ENCODE data around the gene SNX22.

The SNX22 gene

DNA sequence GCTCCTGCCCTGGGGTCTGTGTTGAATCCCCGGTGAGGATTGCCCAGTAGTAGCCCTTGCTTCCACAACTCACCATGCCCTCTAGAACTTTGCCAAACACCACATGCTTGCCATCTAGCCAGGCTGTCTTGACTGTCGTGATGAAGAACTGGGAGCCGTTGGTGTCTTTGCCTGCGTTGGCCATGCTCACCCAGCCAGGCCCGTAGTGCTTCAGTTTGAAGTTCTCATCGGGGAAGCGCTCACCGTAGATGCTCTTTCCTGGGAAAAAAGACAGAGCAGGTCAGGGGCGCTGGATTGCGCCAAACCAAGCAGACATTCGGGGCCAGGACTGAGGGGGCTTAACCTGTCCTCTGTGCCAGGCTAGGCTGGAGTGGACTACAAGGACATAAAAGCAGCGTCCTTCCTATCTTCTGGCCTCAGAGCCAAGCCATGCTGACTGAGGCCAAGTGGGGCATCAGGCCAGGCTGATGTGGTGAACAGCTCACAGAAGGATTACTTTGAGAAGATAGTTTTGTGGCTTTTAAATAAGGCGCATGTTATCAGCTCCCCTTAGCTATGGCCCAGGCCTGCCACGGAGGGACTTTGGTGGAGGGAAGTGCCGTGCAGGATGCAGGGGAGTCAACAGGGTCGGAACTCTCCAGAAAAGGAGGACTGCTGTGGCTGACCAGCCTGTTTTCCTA is 5.3 kb downstream of the SNX22 start:
- no peak for DNase-seq (ENCODE audit: low spot score)

DNA sequence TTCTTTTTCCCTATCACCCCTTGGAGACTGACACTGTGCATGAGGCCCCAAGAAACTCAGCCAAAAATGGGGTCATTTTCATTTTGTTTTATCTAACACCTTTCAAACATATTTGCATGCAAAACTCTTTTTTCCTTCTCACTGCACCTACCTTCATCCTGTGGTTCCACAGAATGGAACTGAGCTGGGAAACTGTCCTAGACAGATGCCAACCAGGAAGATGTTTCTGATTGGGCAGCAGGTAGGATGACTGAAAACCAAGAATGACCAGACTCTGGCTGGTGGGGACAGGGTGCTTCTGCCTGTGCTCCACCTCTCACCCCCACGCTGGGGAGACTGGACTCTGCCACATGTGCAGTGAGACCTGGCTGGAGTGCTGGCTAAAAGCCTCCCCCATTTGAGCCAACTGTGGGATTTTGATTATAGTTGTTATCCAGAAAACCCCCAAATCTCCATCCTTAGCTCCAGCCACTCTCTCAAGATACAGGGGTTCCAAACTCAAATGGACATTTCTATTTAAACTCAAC is 6.1 kb downstream of the SNX22 start:
- no peak for DNase-seq (ENCODE audit: low spot score)

DNA sequence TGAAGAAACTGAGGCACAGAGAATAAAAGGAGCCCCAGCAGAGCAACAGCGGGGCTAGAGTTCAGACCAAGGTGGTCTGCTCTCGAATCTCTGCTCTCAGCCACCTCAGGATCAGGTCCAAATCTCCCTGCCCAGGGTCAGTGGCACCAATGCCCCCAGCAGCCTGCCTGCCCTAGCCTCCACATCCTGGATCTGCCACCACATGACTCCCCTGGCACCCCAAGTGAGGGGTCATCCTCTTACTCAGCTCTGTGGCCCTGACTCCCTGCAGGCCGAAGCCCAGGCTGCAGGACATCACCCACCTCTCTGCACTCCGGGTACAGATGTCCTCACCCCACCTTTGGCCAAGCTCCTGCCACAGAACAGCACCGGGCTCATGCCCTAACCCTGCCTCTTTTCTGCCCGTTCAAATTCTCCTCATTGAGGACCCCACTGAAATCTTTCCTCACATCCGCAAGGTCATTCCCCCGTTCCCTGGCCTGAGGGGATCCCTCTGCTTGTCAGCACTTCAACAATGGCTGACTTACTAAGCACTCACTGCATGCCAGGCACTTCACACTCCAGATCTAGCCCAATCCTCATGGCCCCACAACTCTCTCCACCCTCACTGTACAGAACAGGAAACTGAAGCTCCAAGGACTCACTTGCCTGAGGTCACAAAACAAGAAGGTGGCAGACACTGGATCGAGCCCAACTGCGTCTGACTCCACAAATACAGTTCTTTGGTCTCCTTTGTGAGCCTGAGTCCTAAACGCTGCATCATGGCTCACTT is 7.0 kb downstream of the SNX22 start:
- no peak for DNase-seq (ENCODE audit: low spot score)

DNA sequence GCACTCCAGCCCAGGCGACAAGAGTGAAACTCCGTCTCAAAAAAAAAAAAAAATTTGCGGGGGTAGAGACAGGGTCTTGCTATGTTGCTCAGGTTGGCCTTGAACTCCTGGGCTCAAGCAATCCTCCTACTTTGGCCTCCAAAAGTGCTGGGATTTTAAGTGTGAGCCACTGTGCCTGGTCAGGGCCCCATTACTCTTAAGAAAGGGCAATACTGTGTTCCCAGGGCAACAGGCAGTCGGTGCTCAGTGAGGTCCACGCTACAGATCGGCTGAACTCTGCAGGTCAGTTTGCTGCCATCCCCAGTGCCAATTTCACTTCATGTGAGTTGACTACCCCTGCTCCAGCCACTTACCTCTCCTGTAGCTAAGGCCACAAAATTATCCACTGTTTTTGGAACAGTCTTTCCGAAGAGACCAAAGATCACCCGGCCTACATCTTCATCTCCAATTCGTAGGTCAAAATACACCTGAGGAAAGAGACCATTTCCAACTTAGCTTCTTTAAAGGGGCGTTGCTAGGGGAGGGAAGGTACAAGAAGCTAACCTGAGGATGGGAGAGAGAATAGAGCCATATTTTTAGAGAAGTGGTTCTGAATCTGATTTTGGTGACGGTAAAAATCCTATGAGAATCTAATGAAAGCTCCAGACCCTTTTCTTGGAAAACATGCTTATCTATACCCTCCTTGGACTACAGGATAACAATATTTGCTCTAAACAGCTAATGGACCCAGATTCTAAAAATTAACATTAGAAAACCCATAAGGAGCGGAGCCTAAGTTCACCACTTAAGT is 10.4 kb downstream of the SNX22 start:
- DNase-seq (ENCODE audit: low spot score) = no peak

DNA sequence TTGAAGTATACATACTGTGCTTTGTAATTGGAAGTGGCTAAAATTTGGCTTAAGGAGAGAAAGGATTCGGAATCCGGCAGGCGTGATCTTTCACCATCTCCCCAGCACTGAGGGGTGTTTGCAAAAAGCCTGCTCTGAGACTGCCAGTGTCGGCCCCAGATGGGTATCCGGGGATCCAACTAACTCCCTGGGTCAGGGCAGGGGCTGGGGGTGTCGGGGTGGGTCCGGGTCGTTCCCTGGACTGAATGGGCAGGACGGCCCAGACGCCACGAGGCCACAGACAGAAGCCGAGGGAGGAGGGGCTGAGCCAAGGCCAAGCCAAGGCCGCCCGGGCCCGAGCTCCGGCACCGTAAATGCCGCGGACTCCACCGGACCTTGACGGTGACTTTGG is 10.9 kb downstream of the SNX22 start:
- DNase-seq (ENCODE audit: low spot score) = peak; percentile 22

DNA sequence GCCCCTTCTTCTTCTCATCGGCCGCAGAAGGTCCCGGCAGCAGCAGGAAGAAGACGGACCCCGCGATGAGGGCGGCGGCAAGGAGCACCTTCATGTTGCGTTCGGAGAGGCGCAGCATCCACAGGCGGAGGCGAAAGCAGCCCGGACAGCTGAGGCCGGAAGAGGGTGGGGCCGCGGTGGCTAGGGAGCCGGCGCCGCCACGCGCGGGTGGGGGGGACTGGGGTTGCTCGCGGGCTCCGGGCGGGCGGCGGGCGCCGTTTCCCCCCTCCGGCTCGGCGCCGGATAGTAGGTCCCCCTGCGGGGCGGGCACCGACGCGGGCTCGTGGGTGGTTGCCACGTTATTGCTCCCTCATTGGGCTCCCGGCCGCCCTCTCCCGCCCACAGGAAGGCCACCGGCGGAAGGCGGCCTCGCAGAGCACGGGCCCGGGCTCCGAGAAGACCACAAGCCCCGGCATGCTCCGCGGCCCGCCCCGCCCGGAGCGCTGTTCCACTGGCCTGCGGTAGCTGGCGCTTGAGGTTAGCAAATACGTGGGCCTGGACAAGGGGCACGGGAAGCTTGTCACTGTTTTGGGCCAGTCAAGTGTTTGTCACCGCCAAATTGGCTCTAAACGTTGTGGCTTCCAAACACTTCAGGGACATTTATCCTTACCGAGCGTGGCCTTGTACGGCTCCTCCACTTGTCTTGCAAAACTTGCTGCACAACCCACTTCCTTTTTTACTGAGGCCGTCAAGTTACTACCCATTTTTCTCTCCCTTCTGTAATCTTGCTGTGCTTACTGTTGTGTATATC is 11.5 kb downstream of the SNX22 start, which contains the start of gene PPIB:
PPIB (minus strand) TSS at position 154 of the 790 bp plus-strand sequence; CDS start at position 118, 36 bp downstream.
- peak; percentile 97 for DNase-seq (ENCODE audit: low spot score)

DNA sequence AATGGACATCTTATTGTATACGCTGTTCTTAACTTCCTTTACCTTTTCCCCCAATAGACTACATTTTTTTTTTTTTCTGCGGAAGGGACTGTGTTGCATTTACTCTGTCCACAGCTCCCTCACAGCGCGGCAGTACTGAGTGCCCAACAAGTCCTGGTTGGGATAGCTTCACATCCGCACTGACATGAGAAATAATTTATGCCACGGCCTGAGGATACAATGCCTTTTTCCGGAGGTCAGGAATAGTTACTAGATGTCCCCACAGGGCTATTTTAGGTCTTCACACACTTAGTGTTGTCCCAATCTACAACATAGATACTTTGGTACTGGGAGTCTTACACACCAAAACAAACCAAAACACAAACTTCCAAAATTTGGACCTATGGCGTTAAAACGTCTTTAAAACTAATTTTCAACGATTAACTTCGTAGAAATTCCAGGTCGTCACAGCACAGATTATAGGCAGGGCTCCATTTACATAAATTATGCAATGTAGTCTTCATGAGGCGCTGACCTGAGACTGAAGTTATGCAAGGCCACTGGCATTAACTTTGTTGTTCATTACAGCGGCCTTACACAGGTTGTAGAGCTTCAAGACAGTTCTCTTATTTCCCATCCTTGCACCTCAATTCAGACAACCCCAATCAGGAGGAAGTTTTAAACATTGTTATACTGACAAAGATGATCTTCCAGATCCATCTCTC is 12.3 kb downstream of the SNX22 start:
- DNase-seq (ENCODE audit: low spot score) = no peak

DNA sequence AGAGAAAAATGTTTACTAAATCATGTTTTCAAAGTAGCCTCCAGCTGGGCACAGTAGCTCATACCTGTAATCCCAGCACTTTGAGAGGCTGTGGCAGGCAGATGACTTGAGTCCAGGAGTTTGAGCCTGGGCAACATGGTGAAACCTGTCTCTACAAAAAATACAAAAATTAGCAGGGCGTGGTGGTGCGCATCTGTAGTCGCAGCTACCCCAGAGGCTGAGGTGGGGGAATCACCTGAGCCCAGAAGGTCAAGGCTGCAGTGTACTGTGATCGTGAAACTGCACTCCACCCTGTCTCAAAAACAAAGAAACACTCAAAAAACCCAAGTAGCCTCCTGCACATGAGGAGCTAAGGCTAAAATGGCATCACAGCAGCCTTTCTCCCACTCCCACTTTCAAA is 12.9 kb downstream of the SNX22 start:
- no peak for DNase-seq (ENCODE audit: low spot score)

DNA sequence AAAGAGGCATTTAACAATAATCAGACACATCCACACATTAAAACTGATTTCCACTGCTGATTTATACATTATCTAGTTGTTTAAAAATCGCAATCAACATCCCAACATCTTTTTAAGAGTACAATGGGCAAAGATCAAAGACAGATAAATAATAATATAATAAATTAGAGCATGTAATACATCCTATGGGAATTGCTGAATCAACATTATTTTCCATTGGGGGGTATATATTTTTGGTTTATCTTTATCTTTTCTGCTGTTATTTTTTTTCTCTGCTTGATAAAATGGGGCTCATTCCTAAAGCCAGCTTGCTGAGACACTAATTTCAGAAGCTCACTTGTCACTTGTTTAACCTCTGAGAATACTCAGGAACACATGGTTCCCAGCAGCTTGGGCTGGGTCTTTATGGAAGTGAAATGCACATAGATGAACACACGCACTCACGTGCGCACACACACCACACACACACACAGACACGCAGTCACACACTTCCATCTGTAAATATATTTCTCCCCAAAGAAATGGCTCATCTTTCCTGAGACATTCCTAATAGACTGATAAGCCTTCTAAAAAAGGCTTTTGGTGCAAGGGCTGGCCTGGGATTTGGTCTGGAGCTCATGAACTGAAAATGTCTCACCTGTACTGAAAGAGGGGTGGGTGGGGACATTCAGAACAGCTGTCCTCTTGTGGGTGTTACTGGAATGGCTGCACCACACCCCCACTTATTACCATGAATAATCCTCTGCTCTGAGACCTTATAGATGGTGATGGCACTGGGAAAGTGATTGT is 14.8 kb downstream of the SNX22 start:
- DNase-seq (ENCODE audit: low spot score) = no peak

DNA sequence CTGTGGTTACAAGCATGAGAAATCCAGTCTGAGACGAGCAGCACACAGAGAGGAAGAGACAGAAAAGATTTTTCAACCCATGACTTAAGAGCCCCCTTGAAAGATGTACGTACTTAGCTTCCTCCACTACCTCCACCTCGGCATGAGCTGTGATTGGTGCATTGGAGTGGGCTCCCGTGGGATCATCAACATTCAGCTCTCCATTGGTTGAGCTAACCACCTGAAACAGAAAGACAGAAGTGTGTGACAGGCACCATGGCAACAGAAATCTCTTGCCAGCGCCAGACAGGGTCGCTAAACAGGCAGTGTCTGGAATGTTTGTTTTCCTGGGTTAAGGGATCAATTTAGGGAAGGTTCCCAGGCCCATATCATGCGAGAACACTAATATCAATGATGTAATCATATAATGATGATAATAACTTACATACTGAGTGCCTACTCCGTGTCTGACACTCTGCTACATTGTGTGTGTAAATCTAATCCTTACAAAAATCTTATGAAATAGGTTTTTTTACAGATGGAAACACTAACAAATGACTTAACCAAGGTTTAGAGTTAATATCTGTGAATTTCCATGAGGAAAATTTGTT is 28.8 kb downstream of the SNX22 start:
- no peak for DNase-seq (ENCODE audit: low spot score)

DNA sequence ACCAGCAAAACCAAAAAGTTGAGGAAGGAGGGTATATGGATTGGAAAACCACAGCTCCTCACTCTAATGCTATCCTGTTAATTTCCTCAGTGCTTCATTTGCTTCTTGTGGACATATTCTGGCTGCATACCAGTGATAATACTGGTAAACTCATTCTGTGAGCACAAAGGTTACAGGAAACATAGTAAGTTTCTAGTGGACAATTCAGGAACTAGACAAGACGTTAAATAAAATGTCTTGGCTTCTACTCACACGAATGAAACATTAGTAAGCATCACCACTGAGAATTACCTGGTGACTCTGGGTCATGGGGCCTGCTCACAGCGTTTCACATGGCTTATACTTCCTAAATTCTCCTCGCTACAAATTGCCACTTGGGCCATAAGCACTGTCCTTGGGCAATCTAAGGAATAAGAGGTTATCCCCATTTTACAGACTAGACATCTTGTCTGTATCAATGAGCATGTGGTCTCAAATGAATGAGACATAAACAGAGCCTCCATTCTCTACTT is 31.4 kb downstream of the SNX22 start:
- DNase-seq (ENCODE audit: low spot score) = no peak

DNA sequence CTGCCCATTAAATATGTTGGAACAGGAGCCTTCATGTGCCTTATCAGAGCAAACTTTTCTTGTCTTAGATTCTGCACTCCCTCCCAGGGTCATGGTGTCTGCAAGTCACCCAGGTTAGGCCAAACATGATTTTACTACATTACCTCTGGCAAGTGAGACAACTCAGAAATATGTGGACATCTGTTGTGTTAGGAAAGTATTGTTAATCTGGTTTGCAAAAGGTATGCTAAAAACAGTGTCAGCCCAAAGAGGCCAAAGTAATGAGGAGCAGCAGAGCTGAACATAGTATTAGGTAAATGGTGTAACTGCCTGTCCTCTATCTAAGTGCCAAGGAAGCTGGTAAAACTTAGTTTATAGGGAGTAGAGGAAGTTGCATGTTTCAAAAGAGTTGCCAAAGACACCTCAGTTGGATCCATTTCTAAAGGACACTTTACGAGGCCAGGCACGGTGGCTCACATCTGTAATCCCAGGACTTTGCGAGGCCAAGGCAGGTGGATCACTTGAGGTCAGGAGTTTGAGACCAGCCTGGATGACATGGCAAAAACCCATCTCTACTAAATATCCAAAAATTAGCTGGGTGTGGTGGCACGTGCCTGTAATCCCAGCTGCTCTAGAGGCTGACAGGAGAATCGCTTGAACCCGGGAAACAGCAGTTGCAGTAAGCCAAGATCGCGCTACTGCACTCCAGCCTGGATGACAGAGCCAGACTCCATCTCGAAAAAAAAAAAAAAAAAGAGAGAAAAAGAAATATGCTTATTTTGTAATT is 33.8 kb downstream of the SNX22 start:
- DNase-seq (ENCODE audit: low spot score) = no peak

DNA sequence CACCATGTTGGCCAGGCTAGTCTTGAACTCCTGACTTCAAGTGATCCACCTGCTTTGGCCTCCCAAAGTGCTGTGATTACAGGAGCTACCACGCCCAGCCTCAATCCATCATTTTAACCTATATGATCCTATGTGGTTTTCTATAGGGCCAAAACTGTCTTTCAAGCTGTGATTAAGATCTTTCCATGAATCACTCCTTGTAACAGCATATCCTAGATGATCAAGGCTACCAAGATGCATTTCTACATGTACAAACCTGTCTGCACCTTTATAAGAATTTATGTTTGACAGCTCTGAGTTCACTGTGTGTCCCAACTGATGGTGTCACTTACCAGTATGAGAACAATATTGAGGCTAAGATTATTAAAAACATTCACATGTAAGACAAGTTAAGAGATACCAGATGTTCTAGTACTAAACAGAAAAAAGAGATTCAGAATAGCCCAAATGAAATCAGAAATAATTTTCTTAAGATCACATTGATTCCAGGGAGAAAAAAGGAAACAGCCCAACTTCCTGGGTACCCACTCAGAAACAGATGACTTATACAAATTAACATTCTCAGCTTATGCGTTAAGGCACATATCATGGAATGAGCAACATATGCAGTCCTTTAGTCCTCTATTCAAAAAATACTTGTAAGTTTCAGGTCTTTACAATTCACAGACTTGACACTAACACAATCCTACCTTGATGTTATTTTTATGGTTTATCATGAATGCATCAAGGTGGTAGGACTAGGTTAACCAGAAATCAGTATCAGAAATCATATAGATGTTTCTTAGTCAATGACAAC is 36.1 kb downstream of the SNX22 start:
- no peak for DNase-seq (ENCODE audit: low spot score)

DNA sequence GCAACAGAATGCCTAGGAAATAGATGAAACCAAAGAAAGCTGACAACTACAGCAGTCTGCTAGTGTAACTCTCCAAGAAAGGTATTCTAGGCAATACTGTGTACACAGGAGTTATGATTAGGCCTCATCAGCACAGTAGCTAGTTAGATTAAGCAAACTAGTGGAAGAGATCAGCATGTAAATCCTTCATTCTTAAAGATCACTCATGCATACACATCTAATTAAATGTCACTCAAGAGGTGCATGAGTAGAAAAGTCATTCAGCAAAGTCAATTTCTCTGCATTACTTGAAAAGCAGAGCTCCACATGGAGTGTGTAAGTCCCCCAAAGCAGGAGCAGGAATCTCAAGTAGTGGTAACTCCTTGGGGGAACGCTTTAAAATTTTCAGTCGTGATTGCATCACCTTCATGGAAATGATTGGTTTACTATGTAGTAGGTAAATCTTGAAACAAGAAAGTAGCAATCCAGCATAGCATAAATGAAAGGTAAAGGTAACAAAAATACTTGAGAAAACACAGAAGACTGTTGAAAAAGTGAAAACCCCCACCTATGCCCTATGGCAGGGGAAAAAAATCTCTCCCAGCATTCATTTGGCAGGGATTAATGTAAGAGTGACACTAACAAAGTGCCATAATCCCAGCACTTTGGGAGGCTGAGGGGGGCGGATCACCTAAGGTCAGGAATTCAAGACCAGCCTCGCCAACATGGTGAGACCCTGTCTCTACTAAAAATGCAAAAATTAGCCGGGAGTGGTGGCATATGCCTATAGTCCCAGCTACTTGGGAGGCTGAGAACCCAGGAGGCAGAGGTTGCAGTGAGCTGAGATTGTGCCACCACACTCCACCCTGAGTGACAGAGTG is 40.7 kb downstream of the SNX22 start:
- no peak for DNase-seq (ENCODE audit: low spot score)

DNA sequence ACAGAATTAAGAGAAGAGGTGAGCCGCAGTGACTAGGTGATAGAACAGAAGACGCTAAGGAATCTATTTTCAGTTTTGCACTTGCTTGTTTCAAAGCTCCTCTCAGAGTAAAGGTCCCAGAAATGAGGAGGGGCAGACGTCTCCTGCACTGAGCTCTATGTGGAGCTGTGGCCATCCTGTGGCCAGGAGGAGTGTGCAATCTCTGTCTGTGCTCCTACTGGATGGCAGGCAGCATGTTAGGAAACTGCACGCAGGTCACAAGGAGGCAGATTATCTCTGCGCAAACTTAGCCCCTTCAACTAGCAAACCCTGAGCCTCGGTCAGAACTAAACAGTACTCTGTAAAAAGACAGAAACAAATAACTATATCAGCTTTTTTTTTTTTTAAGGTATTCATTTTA is 42.4 kb downstream of the SNX22 start:
- no peak for DNase-seq (ENCODE audit: low spot score)

DNA sequence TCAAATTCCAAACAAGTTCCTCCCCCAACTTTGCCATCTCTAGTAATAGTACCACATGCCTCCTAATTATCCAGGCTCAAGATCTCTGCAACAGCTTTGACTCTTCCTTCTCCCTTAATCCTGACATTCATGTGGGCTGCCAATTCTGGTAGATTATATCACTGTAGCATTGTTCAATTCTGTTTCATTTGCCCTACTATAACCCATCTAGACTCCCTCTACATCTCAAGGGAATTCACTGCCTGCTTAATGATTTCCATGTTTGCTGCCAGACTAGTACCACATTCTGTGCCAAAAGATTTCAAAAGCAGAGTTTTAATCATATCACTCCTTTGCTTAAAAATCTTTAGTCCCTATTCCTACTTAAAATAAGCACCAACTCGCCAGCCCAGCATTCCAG is 45.9 kb downstream of the SNX22 start:
- DNase-seq (ENCODE audit: low spot score) = no peak

DNA sequence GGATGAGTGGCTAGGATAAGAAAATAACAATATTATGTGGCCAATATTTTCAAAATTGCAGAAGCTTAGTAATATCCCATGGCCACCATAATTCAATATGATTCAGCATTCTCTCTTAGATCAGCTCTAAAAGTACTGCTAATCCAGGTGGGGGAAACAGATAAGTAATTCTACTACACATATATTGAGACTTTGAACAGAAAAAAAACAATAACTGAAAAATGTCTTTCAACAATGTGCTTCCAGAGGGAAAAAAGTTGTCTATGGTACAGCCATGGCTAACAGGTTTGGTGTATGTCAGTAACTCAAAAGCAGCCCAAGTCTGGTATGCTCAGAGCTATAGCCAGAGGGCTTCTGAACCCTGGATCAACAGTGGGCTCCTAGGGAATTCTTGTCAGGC is 53.7 kb downstream of the SNX22 start:
- no peak for DNase-seq (ENCODE audit: low spot score)
